ENCODE data around the gene SMIM20. TPM values are rescaled to one million over a fixed set of nuclear protein-coding genes. Genes with fewer than 3 reads are reported as not detected.
"Not testable (repeated sequence)": the region's sequence is repeated elsewhere in the genome, so short reads cannot be mapped to it uniquely, and the experiment has no call there.

SMIM20 gene
- polyA plus RNA-seq (2013, experiment 1 of 2): 65.8 TPM
- 73.9 TPM for polyA plus RNA-seq (2013, experiment 2 of 2)

- peak within 1 kb of the TSS; percentile 90 for H3K9ac ChIP-seq (ENCODE audit: low read depth, low read length)
- H3K36me3 ChIP-seq (ENCODE audit: insufficient read depth, low read length): 0 out of 2 replicates have a peak, but pooled peaks cover 4% of the 10 kb centered on the region
- H3K4me3 ChIP-seq (ENCODE audit: low read length): peak within 1 kb of the TSS; percentile 91
- H3K27ac ChIP-seq (ENCODE audit: low read depth, low read length): peak within 1 kb of the TSS; percentile 95
- H3K9me3 ChIP-seq (ENCODE audit: insufficient read depth, low read depth, low read length): no peaks in the 10 kb centered on the region
- WGBS: 1% methylated on average over 57 of the region's 57 CpGs
- H3K27me3 ChIP-seq (ENCODE audit: insufficient read depth, low read length): peaks cover 10% of the 10 kb centered on the region; the same call in 1 of the 2 replicates
- peaks cover 16% of the 10 kb centered on the region; the same call in 1 of the 2 replicates for H3K4me1 ChIP-seq (ENCODE audit: insufficient read depth, low read length)
These were observed at the start of gene SMIM20 for GRCh38 chr4:25913851-25914669. SMIM20 (plus strand) TSS chr4:25914220; CDS start chr4:25914314, 94 bp downstream.

- WGBS: 63% methylated on average over 4 of the region's 4 CpGs
- Histone ChIP-seq H3K36me3 (ENCODE audit: insufficient read depth, low read length) (no peaks in the 10 kb centered on the region), H3K27me3 (ENCODE audit: insufficient read depth, low read length) (peaks cover 29% of the 10 kb centered on the region; the same call in 1 of the 2 replicates), H3K4me1 (ENCODE audit: insufficient read depth, low read length) (peaks cover 13% of the 10 kb centered on the region), H3K9me3 (ENCODE audit: insufficient read depth, low read depth, low read length) (no peaks in the 10 kb centered on the region), H3K9ac (ENCODE audit: low read depth, low read length) (no peak overlapping the region), H3K27ac (ENCODE audit: low read depth, low read length) (no peak overlapping the region), H3K4me3 (ENCODE audit: low read length) (no peak overlapping the region)
These were observed 48.4 kb upstream of the SMIM20 start for GRCh38 chr4:25865586-25865985.

- H3K36me3 ChIP-seq (ENCODE audit: insufficient read depth, low read length); H3K9ac ChIP-seq (ENCODE audit: low read depth, low read length); H3K27ac ChIP-seq (ENCODE audit: low read depth, low read length); H3K4me1 ChIP-seq (ENCODE audit: insufficient read depth, low read length); H3K4me3 ChIP-seq (ENCODE audit: low read length); H3K9me3 ChIP-seq (ENCODE audit: insufficient read depth, low read depth, low read length): not testable (repeated sequence)
- H3K27me3 ChIP-seq (ENCODE audit: insufficient read depth, low read length): peaks cover 25% of the 10 kb centered on the region; the same call in 1 of the 2 replicates
- WGBS: 94% methylated on average over 4 of the region's 4 CpGs
These were observed 47.6 kb upstream of the SMIM20 start for GRCh38 chr4:25866401-25866800.

- Histone ChIP-seq H3K9me3 (ENCODE audit: insufficient read depth, low read depth, low read length) (no peaks in the 10 kb centered on the region), H3K36me3 (ENCODE audit: insufficient read depth, low read length) (no peaks in the 10 kb centered on the region), H3K27me3 (ENCODE audit: insufficient read depth, low read length) (peaks cover 19% of the 10 kb centered on the region; the same call in 1 of the 2 replicates), H3K4me1 (ENCODE audit: insufficient read depth, low read length) (no peaks in the 10 kb centered on the region; the same call in 1 of the 2 replicates), H3K4me3 (ENCODE audit: low read length) (no peak overlapping the region), H3K9ac (ENCODE audit: low read depth, low read length) (no peak overlapping the region), H3K27ac (ENCODE audit: low read depth, low read length) (no peak overlapping the region)
- 86% methylated on average over 6 of the region's 6 CpGs for WGBS
These were observed 46.2 kb upstream of the SMIM20 start for GRCh38 chr4:25867781-25868294.

- no peak overlapping the region for H3K9ac ChIP-seq (ENCODE audit: low read depth, low read length)
- no peaks in the 10 kb centered on the region for H3K9me3 ChIP-seq (ENCODE audit: insufficient read depth, low read depth, low read length)
- H3K4me3 ChIP-seq (ENCODE audit: low read length): no peak overlapping the region
- no peaks in the 10 kb centered on the region; the same call in 1 of the 2 replicates for H3K4me1 ChIP-seq (ENCODE audit: insufficient read depth, low read length)
- H3K27me3 ChIP-seq (ENCODE audit: insufficient read depth, low read length): peaks cover 2% of the 10 kb centered on the region; the same call in 1 of the 2 replicates
- no peaks in the 10 kb centered on the region for H3K36me3 ChIP-seq (ENCODE audit: insufficient read depth, low read length)
- WGBS: 90% methylated on average over 2 of the region's 2 CpGs
- H3K27ac ChIP-seq (ENCODE audit: low read depth, low read length): no peak overlapping the region
These were observed 43.9 kb upstream of the SMIM20 start for GRCh38 chr4:25870081-25870480.

- H3K4me1 ChIP-seq (ENCODE audit: insufficient read depth, low read length): no peaks in the 10 kb centered on the region
These were observed 41.0 kb upstream of the SMIM20 start for GRCh38 chr4:25872851-25873631.

GRCh38 chr4:25873632-25874129 lies 40.3 kb upstream of the SMIM20 start:
- no peaks in the 10 kb centered on the region for H3K9me3 ChIP-seq (ENCODE audit: insufficient read depth, low read depth, low read length)
- no peaks in the 10 kb centered on the region for H3K27me3 ChIP-seq (ENCODE audit: insufficient read depth, low read length)
- H3K27ac ChIP-seq (ENCODE audit: low read depth, low read length): no peak overlapping the region
- WGBS: 93% methylated on average over 6 of the region's 7 CpGs
- no peaks in the 10 kb centered on the region for H3K4me1 ChIP-seq (ENCODE audit: insufficient read depth, low read length)
- no peak overlapping the region for H3K9ac ChIP-seq (ENCODE audit: low read depth, low read length)
- H3K36me3 ChIP-seq (ENCODE audit: insufficient read depth, low read length): no peaks in the 10 kb centered on the region
- H3K4me3 ChIP-seq (ENCODE audit: low read length): no peak overlapping the region

More at GRCh38 chr4:25872851-25873631, 41.0 kb upstream of the SMIM20 start:
- Histone ChIP-seq H3K27me3 (ENCODE audit: insufficient read depth, low read length) (no peaks in the 10 kb centered on the region), H3K4me3 (ENCODE audit: low read length) (no peak overlapping the region), H3K27ac (ENCODE audit: low read depth, low read length) (no peak overlapping the region), H3K36me3 (ENCODE audit: insufficient read depth, low read length) (no peaks in the 10 kb centered on the region), H3K9ac (ENCODE audit: low read depth, low read length) (no peak overlapping the region), H3K9me3 (ENCODE audit: insufficient read depth, low read depth, low read length) (no peaks in the 10 kb centered on the region)
- WGBS: 94% methylated on average over 13 of the region's 13 CpGs

- 89% methylated on average over 2 of the region's 3 CpGs for WGBS
- Histone ChIP-seq H3K9me3 (ENCODE audit: insufficient read depth, low read depth, low read length) (no peaks in the 10 kb centered on the region), H3K36me3 (ENCODE audit: insufficient read depth, low read length) (no peaks in the 10 kb centered on the region), H3K27me3 (ENCODE audit: insufficient read depth, low read length) (no peaks in the 10 kb centered on the region), H3K4me3 (ENCODE audit: low read length) (no peak overlapping the region), H3K4me1 (ENCODE audit: insufficient read depth, low read length) (no peaks in the 10 kb centered on the region), H3K27ac (ENCODE audit: low read depth, low read length) (no peak overlapping the region), H3K9ac (ENCODE audit: low read depth, low read length) (no peak overlapping the region)
These were observed 39.4 kb upstream of the SMIM20 start for GRCh38 chr4:25874655-25875054.

GRCh38 chr4:25875281-25875745 lies 38.7 kb upstream of the SMIM20 start:
- Histone ChIP-seq H3K27me3 (ENCODE audit: insufficient read depth, low read length) (no peaks in the 10 kb centered on the region), H3K27ac (ENCODE audit: low read depth, low read length) (no peak overlapping the region), H3K4me1 (ENCODE audit: insufficient read depth, low read length) (no peaks in the 10 kb centered on the region), H3K4me3 (ENCODE audit: low read length) (no peak overlapping the region), H3K9ac (ENCODE audit: low read depth, low read length) (no peak overlapping the region), H3K36me3 (ENCODE audit: insufficient read depth, low read length) (no peaks in the 10 kb centered on the region), H3K9me3 (ENCODE audit: insufficient read depth, low read depth, low read length) (no peaks in the 10 kb centered on the region)
- WGBS: 96% methylated on average over 7 of the region's 7 CpGs

GRCh38 chr4:25878676-25879075 lies 35.3 kb upstream of the SMIM20 start:
- Histone ChIP-seq H3K9me3 (ENCODE audit: insufficient read depth, low read depth, low read length) (no peaks in the 10 kb centered on the region), H3K36me3 (ENCODE audit: insufficient read depth, low read length) (no peaks in the 10 kb centered on the region), H3K4me1 (ENCODE audit: insufficient read depth, low read length) (no peaks in the 10 kb centered on the region), H3K27me3 (ENCODE audit: insufficient read depth, low read length) (no peaks in the 10 kb centered on the region), H3K27ac (ENCODE audit: low read depth, low read length) (no peak overlapping the region), H3K9ac (ENCODE audit: low read depth, low read length) (no peak overlapping the region), H3K4me3 (ENCODE audit: low read length) (no peak overlapping the region)
- 81% methylated on average over 9 of the region's 9 CpGs for WGBS

All from HUES64 (cell line).